ENCODE results near the gene FAM107B.

Gene FAM107B

DNA sequence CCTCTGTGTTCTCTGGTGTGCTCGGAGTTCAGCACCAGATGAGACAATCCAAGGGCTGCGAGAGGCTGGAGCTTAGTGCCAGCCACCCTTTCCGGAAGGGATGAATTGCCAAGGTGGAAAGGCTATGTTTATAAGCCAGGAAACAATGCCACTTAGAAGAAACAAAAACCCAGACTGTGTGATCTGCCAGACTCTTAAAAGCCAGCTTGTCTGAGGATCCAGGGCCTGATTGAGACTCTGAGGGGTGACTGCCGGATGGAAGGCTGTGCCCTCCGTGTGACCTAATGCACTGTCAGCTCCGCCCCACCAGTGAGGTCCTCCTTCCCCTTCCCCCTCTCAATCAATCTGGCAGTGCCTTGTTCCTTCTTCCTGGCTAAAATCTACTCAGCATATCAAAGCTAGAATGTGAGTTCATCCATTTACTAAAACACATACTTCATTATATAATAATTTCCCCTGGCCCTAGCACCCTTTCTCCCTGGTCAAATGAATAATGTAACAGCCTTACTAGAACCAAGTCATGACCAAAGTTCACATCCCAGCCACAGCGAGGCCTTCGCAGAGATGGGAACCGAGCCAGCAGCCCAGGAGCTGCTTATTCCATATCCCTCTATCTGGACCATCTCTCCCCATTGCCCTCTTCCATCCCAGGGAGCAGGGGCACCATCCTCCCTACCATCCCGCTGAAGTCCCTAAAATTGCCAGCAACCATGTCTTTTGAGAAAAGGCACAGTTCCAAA lies 25.5 kb downstream of the FAM107B start:
- H3K4me3 ChIP-seq (ENCODE audit: low read depth, low read length), result no peak overlapping the region
- ChIA-PET CTCF (no interaction called here), POLR2A (no interaction called here)
- TF ChIP-seq, protein P1, sequence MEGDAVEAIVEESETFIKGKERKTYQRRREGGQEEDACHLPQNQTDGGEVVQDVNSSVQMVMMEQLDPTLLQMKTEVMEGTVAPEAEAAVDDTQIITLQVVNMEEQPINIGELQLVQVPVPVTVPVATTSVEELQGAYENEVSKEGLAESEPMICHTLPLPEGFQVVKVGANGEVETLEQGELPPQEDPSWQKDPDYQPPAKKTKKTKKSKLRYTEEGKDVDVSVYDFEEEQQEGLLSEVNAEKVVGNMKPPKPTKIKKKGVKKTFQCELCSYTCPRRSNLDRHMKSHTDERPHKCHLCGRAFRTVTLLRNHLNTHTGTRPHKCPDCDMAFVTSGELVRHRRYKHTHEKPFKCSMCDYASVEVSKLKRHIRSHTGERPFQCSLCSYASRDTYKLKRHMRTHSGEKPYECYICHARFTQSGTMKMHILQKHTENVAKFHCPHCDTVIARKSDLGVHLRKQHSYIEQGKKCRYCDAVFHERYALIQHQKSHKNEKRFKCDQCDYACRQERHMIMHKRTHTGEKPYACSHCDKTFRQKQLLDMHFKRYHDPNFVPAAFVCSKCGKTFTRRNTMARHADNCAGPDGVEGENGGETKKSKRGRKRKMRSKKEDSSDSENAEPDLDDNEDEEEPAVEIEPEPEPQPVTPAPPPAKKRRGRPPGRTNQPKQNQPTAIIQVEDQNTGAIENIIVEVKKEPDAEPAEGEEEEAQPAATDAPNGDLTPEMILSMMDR (IDR thresholded peaks at IDR 0.05; ENCODE audit: insufficient read depth, low read length, missing control alignments), result no peak
- DNase-seq (ENCODE audit: low read depth, low spot score), result no peak

DNA sequence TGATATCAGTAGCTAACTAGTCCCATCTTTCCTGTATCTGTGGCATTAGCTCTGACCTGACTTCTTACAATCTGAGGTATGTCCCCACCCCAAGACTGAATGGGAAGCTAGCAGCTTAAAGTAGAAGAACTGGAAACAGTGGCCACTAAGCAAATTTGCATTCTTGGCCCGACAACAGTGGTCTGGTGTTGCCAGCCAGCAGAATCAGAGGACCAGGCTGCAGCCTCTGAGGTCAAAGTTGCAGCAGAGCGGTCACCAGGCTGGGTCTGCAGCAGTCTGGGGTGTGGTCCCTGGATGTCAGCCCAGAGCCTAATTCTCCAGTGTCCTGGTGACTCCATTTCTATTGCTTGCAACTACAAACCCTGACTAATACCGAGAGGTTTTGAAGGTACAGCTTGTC lies 26.3 kb downstream of the FAM107B start:
- no peak overlapping the region for H3K4me3 ChIP-seq (ENCODE audit: low read depth, low read length)
- CTCF ChIA-PET, result no interaction called here
- POLR2A ChIA-PET, result no interaction called here
- DNase-seq (ENCODE audit: low read depth, low spot score), result no peak
- TF ChIP-seq, protein P1 (IDR thresholded peaks at IDR 0.05; ENCODE audit: insufficient read depth, low read length, missing control alignments), result no peak

DNA sequence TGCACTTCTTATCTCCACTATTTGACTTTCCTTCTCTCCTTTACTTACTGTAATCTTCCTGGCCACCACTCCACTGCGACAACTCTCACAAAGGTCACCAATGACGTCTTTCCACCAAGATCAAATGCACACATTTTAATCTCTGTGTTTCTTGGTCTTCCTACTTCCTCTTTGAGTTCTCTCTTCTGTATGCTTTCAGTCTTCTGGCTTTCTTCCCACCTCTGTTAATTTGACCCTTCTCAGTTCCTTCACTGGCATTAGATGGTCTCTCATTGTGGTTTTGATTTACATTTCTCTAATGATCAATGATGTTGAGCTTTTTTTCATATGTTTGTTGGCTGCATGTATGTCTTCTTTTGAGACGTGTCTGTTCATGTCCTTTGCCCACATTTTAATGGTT lies 31.9 kb downstream of the FAM107B start:
- ChIA-PET CTCF (no interaction called here), POLR2A (no interaction called here)
- no peak for DNase-seq (ENCODE audit: low read depth, low spot score)
- TF ChIP-seq, protein P1 (IDR thresholded peaks at IDR 0.05; ENCODE audit: insufficient read depth, low read length, missing control alignments), result no peak
- no peak overlapping the region for H3K4me3 ChIP-seq (ENCODE audit: low read depth, low read length)

DNA sequence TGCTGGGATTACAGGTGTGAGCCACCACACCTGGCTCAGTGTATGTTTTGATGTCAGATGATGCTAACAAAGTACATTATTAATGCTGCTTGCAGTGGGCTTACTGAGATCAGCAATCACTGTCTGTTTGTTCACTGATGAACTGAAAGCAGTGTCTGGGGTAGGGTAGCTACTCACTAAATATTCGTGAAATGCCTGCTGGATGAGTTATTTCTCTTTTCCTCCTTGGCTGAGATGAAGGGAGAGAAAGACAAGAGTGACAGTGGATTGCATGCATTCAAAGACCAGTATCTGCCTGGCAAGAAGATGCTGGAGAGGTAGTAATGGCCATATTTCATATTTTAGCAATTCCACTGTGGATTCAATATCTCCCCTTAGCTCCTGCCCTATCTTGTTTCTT lies 32.3 kb downstream of the FAM107B start:
- TF ChIP-seq, protein P1 (IDR thresholded peaks at IDR 0.05; ENCODE audit: insufficient read depth, low read length, missing control alignments), result no peak
- ChIA-PET POLR2A (no interaction called here), CTCF (no interaction called here)
- DNase-seq (ENCODE audit: low read depth, low spot score), result no peak
- no peak overlapping the region for H3K4me3 ChIP-seq (ENCODE audit: low read depth, low read length)

DNA sequence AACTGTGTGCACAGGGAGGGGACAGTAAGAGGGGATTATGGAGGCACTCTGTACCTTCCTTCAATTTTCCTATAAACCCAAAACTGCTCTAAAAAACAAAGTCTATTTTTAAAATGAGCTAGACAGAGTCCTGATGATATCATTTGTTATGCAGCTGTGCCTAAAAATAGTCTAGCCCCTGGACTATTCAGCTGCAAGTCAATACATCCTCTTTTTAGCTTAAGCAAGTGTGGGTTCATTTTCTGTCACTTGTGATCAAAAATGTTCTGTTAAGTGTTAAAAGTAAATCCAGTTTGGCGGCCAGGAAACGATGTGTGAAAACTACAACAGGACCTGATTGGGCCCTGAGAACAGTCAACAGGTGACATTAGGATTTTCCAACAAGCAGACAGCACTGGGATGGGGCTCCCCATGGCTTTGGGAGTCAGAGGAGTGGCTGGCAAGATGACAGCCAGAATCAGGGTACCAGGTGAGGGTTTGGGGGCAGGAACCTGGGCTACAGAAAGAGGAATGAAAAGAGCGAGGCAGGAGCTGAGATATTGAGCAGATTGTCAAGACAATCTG lies 33.9 kb downstream of the FAM107B start:
- ChIA-PET POLR2A (no interaction called here), CTCF (interaction anchor here (0.6 kb wide), 1 partner anchor 26 kb away, joined by 3 read pairs; no protein-coding TSS in a partner anchor)
- no peak overlapping the region for H3K4me3 ChIP-seq (ENCODE audit: low read depth, low read length)
- TF ChIP-seq, protein P1 (IDR thresholded peaks at IDR 0.05; ENCODE audit: insufficient read depth, low read length, missing control alignments), result no peak
- no peak for DNase-seq (ENCODE audit: low read depth, low spot score)

DNA sequence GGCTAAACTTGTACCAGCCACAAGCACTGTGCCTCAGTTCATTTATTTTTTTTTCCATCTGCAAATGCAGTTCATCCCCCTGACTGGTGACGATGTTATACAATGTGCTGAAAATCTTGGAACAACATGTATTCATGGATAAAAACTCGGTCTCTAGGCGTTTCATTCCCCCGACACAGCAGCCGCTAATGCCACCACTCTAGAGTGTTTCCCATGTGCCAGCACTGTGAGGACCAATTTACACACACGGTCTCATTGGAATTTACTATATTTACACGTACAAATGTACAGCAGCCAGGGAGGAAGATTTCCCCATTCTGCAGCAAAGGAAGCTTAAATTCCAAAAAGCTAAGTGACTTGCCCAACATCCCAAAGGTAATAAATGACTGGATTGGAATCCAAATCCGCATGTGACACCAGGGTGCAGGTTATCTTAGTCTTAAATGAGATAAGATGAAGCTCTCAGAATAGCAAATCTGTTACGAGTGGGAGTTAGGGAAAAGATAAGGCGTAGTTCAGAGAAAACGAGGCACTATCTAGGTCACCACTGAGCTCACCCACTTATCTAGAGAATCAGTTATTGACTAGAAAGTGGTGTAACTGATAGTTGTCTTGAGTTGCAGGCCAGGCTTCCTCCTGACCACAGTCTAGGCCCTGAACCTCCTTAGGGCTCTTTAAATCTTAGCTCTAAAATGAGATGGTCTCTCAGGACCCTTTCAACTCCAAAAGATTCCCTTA lies 36.7 kb downstream of the FAM107B start:
- ChIA-PET CTCF (interaction anchor here (1.3 kb wide), 1 partner anchor 13 kb away, joined by 3 read pairs; no protein-coding TSS in a partner anchor), POLR2A (no interaction called here)
- TF ChIP-seq, protein P1 (IDR thresholded peaks at IDR 0.05; ENCODE audit: insufficient read depth, low read length, missing control alignments), result no peak
- H3K4me3 ChIP-seq (ENCODE audit: low read depth, low read length), result no peak overlapping the region
- no peak for DNase-seq (ENCODE audit: low read depth, low spot score)
